NCI-H69 (cell line): Measurements from ENCODE around the gene CNTN2.
A peak's percentile ranks its signal among the peaks of the same experiment; 100 is the strongest.

ENCODE experiments used
- DNase-seq: peaks from one replicate; lab custom pipeline; 2025; lab: John Stamatoyannopoulos, UW

The CNTN2 gene

DNA sequence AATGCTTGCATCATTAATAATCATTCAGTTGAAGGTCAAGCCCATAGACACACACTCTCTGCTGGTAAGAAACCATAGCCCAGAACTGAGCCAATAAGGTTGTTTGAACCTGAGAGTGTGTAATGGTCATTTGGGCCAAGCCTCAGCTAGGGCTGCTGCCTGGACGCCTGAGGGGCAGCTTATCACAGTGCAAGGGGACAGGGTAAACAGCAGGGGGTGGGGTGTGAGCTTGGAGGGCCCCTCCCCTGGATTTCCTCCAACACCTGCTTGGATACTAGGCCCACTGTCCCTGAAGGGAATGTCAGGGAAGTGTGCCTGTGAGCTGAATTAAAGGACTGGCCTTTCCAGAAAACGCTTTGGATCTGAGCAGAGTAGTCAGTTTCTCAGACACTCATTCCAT lies 24.6 kb upstream of the CNTN2 start:
- DNase-seq, result no peak

DNA sequence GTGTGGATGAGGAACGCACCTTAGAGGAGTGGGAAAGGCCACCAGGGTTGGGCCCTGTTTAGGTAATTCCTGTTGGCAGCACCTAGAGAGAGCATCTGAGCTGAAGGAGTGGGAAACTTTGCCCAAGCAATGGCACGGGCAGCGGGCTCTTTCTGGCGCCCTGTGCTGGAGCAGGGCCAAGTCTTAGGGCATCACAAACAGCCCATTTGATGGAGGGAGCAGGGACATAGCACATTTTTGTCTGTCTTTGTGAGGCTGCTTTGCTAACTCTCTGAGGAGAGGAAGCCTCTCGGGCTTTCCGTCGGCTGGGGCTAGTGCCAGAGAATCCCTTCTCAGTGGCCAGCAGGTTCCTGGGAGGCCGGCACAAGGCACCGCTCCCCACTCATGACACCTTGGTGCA lies 22.5 kb upstream of the CNTN2 start:
- DNase-seq, result peak; percentile 20

DNA sequence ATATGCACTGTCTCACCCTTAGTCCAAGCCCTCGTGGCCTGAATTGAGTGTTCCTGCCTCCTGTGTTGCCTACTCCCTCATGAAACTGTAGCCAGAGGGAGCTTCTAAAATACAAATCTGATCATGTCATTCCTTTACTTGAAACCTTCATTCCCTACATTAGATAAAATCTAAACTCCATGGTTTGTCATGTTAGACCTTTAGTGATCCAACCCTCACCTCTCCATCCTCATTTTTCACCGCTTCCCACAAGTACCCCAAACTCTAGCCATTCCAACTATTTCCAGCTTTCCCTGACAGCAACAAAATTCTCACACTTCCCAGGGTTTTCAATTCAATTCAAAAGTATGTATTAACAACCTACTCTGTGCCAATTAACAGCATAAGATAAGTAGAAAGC lies 18.3 kb upstream of the CNTN2 start:
- DNase-seq, result no peak

DNA sequence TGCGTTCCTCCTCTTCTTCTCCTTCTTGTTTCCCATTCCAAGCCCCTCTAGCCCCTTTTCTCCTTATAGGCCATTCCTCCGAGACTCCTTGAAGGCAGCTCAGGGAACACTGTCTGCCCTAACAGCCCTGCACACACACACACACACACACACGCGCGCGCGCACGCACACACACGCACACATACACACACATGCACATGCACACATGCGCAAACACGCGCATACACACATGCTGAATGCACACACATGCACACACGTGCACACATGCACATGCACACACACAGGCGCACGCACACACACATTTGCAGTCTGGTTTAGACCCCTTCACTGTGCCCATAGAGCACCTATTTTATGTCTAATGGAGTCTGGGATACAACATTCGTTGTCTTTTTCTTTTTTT lies 17.8 kb upstream of the CNTN2 start:
- no peak for DNase-seq

DNA sequence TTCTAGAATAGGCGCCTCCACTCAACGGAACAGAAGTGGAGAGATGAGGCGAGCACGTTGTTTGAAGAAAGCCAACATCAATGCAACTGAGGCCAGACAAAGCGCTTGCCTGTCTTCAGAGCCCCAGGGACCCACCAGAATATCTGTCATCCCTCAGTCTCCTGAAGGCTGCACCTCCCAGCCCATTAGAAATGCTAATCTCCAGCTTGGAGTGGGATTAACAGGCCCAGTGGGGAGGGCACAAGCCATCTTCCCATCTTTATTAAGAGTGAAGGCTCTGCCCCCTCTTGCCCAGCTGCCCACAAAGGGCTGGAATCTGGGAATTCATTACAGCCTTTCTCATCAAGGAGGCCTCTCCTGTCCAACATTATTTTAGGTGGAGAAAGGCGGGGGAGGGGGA lies 16.8 kb upstream of the CNTN2 start:
- DNase-seq, result no peak

DNA sequence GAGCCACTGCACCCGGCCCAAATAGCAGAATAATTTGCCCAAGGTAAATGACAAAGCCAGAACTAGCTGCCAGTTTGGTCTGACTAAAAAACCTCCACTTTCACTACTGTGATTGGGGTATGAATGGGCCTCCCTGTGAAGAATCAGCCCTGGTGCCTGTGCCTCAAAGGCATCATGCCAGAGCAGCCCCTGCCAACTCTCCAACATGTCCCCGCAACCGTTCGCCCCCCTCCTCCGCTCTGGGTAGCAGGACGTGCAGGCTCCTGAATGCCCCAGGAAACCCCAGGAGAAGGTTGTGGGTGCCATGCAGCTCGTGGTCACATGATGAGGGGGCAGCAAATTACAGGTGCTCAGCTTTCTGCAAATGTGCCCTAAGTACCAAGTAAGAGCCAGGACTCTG lies 14.6 kb upstream of the CNTN2 start:
- DNase-seq, result no peak

DNA sequence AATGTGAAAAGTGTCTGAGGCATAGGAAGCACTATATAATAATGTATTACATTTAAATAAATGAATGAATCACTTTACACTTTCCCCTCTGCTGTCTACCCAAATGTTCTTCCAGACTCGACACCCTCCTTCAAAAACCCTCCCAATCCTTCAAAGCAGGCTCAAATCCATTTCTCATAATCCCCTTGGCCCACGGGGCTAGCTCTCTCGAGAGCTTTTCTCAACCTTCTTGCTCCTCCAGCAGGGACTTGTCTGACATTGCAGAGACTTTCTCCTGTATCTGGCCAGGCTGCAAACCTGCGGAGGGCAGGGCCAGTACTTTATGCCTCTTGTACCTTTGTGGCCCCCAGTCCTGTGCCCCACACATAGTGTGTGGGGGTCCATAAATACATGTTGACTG lies 14.1 kb upstream of the CNTN2 start:
- DNase-seq, result no peak

DNA sequence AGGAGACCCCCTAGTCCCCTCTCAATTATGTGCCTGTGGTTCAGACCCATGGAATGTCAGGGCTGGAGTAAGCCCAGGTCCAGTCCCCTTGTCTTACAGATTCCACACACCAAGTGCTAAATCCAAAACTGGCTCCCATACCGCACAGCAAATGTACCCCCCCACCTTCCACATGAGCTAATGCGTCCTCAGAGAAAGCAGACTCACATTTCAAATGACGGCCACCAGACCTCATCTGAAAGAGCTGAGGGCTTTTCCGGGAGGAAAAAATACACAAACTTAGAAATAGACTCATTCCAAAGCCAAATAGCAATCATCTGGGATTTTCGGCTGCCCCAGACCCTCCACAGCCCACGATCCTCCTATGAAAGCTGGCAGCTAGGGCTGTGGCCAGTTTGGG lies 12.8 kb upstream of the CNTN2 start:
- DNase-seq, result no peak

DNA sequence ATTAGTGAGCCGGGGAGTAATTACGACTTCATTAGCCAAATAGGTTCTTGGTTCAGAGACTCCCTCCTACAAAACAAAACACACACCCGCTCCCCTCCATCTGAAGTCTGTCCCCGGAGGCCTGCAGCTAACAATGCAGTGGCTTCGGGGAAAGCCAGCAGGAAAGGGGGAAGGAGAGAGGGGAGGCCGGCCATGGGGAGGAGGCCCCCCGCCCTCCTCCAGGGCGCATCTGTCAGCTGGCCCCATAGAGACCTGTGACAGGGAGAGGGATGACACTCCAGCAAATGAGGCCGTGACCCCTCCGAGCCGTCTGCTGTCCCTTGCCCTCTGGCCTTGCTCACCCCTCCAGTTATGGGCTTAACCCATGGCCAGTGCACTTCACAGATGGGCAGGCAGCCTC lies 12.1 kb upstream of the CNTN2 start:
- DNase-seq, result peak; percentile 77

DNA sequence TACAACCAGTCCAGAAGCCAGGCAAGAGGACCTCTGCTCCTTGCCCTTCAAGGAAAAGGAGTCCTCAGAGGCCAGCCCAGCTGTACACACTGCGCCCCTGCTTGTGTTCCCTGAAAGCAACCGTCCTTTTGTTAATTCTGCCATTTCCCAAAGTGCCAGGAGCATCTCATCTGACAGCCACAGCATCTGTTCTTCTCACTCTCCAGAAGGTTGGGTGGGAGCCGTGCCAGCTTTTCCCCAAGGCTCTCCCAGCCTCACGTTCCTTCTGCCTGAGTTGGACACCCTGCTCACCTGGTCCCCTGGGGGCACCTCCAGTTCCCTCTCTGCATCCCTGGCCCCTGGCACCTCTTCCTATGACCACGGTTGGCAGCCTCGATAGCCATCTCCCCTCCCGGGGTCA lies 10.5 kb upstream of the CNTN2 start:
- peak; percentile 94 for DNase-seq

DNA sequence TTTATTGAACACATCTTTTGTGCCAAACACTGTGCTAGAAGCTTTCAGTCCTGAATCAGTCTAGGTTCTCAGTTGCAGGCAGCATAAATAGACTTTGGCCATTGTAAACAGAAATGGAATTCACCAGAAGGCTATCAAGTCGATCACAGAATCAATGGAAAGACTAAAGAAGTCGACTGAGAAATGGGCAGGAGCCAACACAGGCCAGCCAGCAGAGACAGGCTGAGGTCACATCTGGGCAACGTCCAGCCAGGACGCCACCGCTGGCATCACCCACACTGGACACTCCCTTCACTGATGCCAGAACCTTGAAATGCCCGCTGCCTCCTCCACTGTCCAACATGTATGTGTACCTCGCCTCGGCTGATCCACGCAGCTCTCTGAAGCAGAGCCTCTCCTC lies 5.5 kb upstream of the CNTN2 start:
- no peak for DNase-seq

DNA sequence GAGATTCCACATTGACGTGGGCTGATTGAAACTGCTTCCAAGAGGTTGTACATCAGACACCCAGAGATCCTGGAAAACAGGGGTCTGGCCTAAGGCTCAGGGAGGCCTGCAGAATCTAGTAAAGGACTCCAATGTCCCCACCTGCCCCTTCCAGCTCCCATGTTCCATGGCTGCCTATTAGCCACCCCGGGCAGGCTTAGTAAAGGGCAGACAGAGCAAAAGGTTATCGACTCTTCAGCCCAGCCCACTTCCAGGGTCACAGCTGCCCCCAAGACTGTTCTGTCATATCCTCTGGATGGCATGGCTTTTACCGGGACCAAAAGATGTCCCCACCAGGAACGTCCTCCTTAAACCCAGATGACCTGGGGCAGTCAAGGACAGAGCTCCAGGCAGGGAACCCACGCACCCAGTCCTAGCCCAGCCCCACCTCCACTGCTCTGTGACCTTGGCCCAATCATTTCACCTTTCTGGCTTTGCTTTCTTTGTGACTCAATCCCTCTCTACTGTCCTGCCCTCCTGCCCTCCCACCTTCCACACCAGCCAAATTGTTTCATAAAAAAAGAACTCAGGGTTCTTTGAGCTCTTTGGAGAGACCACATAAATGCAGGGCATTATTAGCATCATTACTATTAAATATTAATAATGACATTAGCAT lies 4.8 kb upstream of the CNTN2 start:
- DNase-seq, result no peak

DNA sequence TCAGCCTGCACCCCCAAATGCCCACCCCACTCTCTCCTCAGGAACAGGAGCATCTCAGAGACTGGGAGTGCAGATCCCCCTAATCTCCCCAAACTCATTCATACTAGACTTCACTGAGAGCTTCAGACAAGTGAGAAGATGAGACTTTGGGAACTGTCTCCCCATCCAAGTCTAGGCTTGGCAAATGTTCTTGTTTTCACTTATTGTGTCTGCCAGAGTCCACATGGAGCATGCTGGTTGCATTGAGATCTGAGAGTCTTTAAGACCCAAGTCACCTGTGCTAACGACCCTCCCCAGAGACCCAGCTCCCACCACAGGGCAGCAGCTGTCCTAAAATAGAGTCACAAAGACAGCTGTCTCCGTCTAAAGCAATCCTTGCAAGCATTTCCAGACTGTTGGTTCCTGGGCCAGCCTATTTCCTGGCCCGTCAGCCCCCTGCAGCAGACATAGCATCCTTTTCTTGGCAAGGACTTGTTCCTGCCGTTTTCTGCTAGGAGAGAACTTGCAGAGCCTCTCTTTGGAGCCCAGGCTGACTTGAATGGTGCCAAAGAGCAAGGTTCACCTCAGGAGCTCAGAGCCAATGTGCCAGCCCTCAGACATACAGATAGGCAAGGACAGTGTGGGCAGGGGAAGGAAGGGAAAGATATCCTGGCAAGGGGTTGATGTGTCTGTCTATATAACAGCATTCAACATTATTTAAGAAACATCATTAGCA lies 1.9 kb upstream of the CNTN2 start:
- DNase-seq, result no peak

DNA sequence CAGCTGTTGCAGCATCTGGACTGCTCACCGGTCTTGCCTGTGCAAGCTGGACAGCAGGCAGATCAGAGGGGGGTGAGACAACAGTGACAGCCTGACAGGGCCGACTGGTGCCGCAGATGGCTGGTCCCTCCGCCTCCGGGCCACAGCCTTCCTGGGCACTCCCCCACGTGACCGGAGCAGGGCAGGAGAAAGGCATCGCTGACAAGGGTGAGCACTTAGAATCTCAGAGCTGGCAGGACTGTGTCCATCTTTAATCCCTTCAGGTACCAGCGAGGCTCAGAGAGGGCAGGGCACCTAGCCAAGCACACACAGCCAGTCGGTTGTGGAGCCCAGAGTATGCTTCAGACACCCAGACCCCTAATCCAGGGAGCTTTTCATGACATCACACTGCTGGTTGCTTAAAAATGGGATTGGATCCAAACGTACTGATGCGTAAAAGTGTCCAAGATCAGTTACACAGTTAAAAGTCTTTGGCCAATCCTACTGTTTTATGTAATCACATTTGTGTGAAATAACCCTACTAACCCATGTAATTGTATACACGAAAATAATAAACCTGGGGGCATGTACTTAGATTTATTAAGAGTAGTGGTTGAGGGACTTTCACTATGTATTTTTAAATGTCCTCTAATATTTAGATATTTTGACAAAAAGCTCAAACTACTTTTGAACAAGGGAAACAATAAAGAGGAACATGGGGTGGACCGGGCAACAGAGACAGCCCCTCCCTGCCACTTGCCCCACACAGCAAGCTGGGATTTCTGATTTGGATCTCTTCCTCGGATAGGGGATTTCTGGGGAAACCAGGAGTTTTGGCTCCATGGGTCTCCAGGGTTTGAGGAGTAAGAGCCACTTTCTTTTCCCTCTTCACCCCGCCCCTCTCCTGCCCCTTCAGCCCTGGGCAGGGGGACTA lies 758 bp upstream of the CNTN2 start:
- peak; percentile 82 for DNase-seq

DNA sequence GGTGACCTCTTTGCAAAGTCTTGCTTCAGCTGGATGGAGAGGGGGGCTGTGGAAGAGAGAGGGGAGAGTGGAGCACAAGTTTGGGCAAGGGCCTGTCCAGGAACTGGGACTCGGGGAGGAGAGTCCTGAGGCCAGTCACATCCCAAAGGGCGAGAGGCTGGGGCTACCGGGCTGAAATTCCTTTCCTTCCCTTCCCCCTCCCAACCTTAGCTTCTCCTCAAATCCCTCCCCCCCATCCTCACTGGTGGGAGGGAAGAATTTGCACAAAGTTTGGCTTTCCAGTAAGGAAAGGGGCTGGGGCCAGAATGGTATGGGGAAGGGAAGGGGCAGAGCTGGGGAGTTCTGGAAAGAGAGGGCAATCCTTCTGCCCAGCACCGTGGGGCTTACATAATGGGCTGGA lies 854 bp downstream of the CNTN2 start:
- DNase-seq, result no peak

DNA sequence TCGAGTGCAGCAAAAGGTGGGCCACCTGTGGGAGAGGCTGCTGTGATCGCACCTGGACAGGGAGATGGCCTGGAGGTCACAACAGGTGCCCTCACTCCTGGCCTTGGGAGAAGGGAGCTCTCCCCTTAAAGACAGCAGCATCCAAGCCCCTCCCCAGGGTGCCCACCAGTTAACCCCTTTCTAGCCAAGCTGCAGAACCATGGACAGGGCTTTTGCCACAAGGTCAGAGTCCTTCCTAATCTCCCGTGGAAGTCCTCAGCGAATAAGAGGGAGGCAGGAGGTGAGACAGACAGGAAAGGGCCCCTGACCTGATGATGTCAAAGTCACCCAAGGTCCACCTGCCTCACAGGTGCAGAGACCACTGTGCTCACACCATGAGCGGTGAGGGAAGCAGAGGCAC lies 1.7 kb downstream of the CNTN2 start:
- no peak for DNase-seq

DNA sequence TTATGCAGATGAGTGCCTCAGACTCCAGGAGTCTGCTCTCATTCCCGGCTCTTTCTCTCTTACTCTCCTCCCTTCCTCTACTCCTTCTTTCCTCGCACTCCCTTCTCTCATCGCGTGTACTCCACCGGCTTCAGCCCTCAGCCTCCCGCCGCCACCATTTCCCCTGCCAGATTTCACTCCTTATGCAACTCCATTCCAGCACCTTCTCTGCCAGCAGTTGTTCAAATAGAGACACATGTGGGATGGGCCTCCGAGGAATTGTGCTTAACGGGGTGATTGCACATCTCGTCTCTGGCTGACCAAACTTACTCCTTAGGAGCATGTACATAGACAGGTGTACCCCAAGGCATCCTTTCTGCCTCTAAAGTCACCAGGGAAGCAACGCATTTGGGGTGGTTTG lies 2.1 kb downstream of the CNTN2 start:
- DNase-seq, result no peak

DNA sequence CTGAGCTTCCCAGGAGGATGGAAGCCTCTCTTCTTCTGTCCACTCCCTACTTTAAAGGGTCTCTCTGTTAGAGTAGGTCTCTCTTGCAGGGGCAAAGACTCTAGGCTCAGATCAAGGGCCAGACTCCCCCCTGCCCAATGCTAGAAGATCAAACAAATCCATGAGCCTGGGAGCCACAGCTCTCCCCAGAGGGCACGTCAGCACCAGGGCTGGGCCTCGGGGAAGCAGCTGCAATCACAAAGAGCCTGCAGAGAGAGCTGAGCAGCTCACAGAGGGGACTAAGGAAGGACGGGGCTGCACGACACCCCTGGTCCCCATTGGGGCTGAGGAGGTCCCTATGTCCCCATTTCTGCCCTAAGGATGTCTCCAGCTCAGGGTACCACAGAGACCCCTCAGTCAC lies 3.9 kb downstream of the CNTN2 start:
- DNase-seq, result peak; percentile 62

DNA sequence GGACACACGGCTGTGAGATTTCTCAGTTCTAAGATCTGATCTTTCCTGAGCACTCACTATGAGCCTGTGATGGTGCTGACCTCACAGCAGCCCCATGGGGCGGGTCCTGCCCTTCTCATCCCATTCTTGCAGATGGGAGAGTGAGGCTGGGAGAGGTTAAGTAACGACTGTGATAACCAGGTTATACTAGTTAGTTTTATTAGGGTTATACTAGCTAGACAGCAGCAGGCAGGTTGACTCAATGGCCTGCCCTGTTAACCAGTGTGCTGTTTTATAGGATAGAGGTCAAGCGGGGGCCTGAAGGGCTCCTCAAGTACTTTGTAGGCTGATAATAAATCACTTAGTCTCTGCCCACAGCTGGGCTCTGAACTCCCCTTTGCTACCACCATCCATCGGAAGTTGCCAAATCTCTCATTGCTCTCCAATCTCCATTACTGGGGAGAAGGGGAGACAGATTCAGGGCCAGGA lies 4.8 kb downstream of the CNTN2 start:
- no peak for DNase-seq

DNA sequence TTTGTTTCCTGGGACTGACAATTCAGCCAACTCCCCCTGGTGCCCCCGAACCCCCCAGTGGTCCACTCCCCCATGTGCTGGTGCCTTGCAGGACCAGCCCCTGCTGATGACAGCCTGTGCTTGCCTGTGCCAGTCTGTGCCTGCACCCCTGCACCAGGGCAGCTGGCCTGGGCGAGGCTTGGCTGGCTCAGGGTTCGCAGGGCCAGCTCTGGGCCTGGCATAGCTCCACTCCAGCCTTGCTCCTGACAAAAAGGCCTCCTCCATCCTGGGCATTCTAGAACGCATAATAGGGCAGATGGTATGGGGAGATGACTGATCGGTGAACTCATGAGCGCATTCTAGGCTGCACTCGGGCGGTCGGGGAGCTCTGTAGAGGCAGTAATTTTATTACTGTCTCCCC lies 5.4 kb downstream of the CNTN2 start:
- no peak for DNase-seq

DNA sequence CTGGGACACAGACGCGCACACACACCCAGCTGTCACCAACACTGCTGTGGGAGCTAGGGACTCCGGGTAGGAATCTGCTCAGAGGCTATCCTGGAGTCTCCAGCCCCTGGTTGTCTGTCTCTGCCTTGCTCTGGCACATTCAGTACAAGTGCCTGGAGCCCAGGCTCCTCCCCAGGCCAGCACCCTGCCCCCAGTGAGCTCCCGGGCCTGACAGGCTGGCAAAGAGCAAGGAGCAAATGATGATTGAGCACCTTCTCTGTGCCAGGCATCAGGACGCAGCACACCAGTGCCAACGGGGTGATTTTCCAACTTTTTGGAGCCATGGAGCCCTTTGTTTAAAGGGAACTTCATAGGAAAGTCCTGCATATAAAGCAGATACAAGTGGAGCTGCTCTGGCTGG lies 6.5 kb downstream of the CNTN2 start:
- DNase-seq, result no peak

DNA sequence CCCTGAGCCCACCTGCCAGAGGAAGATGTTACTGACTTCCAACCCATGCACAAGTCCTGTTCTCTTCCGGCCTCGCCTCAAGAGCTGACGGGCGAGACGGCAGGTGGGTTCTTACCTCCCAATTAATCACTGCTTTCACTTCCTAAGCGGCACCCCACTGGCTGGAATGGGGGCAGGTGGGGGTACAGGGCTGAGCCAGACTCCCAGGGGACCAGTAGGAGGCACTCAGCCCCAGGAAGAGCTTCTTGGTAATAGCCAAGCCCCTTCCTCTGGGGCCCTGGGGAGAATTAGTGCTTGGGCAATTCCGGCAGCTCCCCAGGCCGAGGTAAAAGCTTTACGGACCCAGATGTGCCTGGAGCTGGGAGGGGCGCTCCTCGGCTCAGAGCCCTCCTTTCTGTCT lies 9.7 kb downstream of the CNTN2 start:
- peak; percentile 97 for DNase-seq

DNA sequence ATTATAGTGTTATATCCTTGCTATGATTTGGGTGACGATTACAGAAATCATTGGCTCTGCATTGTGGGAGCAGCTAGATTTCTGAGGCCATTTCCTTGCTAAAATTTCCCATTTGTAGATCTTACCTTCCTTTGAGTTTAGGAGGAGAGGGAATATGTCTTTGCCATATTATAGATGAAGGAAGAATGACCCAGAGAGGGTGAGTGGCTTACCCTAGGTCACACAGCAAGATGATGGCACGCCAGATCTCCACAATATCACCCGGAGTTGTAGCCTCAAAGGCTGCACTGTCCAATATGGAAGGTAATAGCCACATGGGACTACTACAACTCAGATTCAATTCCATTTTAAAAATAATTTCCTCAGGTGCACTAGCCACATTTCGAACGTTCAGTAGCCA lies 10.3 kb downstream of the CNTN2 start:
- no peak for DNase-seq
